GM12875 (cell line): ENCODE data around the gene CNOT6.
"Not testable (repeated sequence)": the region's sequence is repeated elsewhere in the genome, so short reads cannot be mapped to it uniquely, and the experiment has no call there.

Experiments used
- H3K4me3 ChIP-seq: one replicate; pipeline ENCODE4 v1.5.1; 2011; ENCODE audit warnings: low read depth, low read length, control low read depth
- CTCF ChIP-seq: IDR thresholded peaks from 2 replicates; pipeline ENCODE4 v1.5.1; 2011; ENCODE audit warnings: low read depth, mild to moderate bottlenecking, control low read depth, inconsistent platforms, low read length, moderate library complexity, borderline replicate concordance; ENCODE audit not compliant: insufficient read depth

CNOT6 gene

GRCh38 chr5:180494510-180495181, 467 bp downstream of the CNOT6 start:
- H3K4me3 ChIP-seq, result peak overlapping the region; percentile 75
- TF ChIP-seq CTCF, result no peak

DNA sequence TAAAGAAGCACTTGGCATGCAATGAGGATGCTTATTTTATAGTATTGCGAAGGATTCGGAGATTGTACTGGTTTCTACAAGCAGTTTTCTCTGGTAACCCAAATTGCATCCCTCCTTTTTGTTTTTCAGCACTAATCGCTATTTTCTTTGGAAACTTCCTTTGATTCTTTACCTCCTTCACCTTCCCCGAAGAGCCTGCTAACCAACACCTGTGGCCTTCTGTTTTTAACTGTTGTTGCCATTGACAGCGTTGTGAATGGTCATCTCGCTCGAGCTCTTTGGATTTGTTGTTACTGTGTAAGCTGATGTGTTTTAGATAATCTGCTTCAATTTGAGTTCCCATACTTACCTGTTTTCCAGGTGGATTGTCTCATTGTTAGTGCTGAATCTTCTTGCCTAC, 1.1 kb downstream of the CNOT6 start:
- H3K4me3 ChIP-seq, result peak overlapping the region; percentile 75

GRCh38 chr5:180495991-180496741, 2.0 kb downstream of the CNOT6 start:
- no peak for TF ChIP-seq CTCF

More for the DNA sequence above, 1.1 kb downstream of the CNOT6 start:
- no peak for TF ChIP-seq CTCF

GRCh38 chr5:180496806-180497205, 2.6 kb downstream of the CNOT6 start:
- not testable (repeated sequence) for H3K4me3 ChIP-seq

More at GRCh38 chr5:180495991-180496741, 2.0 kb downstream of the CNOT6 start:
- no peak overlapping the region for H3K4me3 ChIP-seq

- not testable (repeated sequence) for H3K4me3 ChIP-seq
Measured at GRCh38 chr5:180497865-180498264, 3.7 kb downstream of the CNOT6 start.

- TF ChIP-seq CTCF, result no peak
- no peak overlapping the region for H3K4me3 ChIP-seq
Measured at GRCh38 chr5:180498378-180498777, 4.2 kb downstream of the CNOT6 start.

DNA sequence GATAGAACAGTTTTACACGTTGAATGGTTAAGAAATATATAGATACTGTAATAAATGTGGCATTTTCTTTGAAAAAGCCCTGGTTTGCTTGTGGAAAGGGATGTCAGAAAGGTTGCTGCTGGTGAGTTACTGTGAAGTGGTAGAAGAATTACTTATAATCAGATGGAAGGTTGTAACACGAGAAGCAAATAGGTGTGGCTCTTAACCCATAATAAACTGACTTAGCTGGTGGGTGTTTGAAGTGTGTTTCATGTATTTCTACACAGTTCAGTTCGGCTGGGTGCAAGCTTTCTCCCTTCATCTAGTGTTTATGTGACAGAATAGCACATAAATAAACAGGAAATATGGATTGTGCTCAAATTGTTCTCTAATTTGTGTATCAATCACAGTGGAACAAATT, 5.5 kb downstream of the CNOT6 start:
- H3K4me3 ChIP-seq, result no peak overlapping the region
- TF ChIP-seq CTCF, result no peak

DNA sequence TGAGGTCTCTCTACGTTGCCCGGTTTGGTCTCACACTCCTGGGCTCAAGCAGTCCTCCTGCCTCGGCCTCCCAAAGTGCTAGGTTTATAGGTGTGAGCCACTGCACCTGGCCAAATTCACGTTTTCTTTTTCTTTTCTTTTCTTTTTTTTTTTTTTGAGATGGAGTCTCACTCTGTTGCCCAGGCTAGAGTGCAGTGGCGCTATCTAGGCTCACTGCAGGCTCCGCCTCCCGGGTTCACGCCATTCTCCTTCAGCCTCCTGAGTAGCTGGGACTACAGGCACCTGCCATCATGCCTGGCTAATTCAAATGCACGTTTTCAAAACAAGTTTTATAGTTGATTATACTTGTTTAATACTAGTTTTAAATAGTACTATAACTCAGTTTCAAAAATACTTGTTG, 6.1 kb downstream of the CNOT6 start:
- H3K4me3 ChIP-seq, result not testable (repeated sequence)
